Uterus (tissue), 2 donors: ENCODE measurements around the gene RABAC1.
"Not testable (repeated sequence)": the region's sequence is repeated elsewhere in the genome, so short reads cannot be mapped to it uniquely, and the experiment has no call there.

ENCODE experiments used
- CTCF ChIP-seq, 4 experiments: fragments of 200-600 bp in 2 of 4; fragments of 450-650 bp in 2 of 4; sonication (generic) in 2 of 4; IDR thresholded peaks; one replicate each; pipeline ENCODE4 v1.5.1; 2016 to 2019; ENCODE audit warnings: antibody characterized with exemption in 4 of 4, mild to moderate bottlenecking in 2 of 4, moderate library complexity in 1 of 4
- POLR2A ChIP-seq, 2 donors: fragments of 450-650 bp; IDR thresholded peaks; one replicate each; pipeline ENCODE4 v1.6.1; 2016; ENCODE audit warnings: antibody characterized with exemption in 2 of 2, mild to moderate bottlenecking in 1 of 2, moderate library complexity in 1 of 2

DNA sequence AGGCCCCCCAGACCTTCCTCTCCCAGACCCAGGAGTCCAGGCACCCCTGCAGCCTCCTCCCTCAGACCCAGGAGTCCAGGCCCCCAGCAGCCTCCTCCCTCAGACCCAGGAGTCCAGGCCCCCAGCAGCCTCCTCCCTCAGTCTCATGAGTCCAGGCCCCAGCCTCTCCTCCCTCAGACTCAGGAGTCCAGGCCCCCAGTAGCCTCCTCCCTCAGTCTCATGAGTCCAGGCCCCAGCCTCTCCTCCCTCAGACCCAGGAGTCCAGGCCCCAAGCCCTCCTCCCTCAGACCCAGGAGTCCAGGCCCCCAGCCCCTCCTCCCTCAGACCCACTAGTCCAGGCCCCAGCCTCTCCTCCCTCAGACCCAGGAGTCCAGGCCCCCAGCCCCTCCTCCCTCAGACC, 19.9 kb downstream of the RABAC1 start:
- not testable (repeated sequence) for TF ChIP-seq CTCF, POLR2A (IDR thresholded peaks at IDR 0.05)
